Transverse colon (tissue), 3 donors: ENCODE measurements around the gene KCNA1.

ENCODE experiments used
- EP300 ChIP-seq: sonication (generic); formaldehyde crosslinking; IDR thresholded peaks from one replicate; pipeline ENCODE4 v1.6.1; 2017; ENCODE audit warnings: antibody characterized with exemption, low read depth
- POLR2A ChIP-seq: fragments of 450-650 bp; IDR thresholded peaks from one replicate; pipeline ENCODE4 v1.6.1; 2016; ENCODE audit warnings: antibody characterized with exemption, mild to moderate bottlenecking, moderate library complexity
- TF ChIP-seq, protein P1 (sequence below), 5 experiments: fragments of 200-600 bp in 3 of 5; fragments of 450-650 bp in 2 of 5; sonication (generic) in 3 of 5; IDR thresholded peaks; 1 replicate in 2 of 5; 2 replicates in 3 of 5; pipeline ENCODE4 v1.5.1; 2016 to 2017; ENCODE audit warnings: antibody characterized with exemption in 5 of 5, inconsistent platforms in 3 of 5, mild to moderate bottlenecking in 2 of 5, moderate library complexity in 1 of 5

DNA sequence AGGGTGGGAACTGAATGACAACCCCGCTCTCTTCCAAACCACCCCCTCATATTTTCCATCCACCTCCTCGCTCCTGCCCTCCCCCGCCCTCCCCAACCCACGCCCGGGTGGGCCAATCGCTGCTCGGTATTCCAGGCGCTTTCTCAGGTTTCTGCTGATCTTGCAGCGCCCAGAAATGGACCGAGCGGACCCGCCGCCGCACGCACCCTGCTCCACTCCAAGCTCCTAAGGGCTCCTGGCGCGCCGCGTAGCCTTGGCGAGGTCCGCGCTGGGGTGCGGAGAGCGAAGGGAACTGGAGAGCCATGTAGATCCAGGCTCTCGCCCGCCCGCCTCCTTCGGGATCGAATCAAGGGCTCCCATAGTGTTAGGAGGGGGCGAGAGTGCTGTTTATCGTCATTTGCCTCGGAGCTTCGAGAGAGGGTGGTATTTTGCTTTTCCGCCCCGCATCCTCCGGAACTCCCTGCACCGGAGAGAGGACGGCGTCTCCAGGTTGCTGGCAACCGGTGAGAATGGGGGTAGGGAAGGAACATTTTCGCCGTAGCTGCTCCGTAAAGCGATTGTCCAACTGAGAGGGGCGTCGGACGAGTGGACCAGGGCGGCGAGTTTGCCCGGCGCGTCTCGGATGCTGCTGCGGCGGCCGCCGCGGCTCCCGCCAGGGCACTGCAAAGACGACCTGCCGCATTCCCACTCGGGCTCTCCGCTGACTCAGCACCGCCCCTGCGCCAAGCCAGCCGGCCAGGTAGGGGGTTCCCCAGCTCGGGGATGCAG, at the start of gene KCNA1:
- TF ChIP-seq POLR2A (no peak), EP300 (no peak)
- TF ChIP-seq, protein P1, sequence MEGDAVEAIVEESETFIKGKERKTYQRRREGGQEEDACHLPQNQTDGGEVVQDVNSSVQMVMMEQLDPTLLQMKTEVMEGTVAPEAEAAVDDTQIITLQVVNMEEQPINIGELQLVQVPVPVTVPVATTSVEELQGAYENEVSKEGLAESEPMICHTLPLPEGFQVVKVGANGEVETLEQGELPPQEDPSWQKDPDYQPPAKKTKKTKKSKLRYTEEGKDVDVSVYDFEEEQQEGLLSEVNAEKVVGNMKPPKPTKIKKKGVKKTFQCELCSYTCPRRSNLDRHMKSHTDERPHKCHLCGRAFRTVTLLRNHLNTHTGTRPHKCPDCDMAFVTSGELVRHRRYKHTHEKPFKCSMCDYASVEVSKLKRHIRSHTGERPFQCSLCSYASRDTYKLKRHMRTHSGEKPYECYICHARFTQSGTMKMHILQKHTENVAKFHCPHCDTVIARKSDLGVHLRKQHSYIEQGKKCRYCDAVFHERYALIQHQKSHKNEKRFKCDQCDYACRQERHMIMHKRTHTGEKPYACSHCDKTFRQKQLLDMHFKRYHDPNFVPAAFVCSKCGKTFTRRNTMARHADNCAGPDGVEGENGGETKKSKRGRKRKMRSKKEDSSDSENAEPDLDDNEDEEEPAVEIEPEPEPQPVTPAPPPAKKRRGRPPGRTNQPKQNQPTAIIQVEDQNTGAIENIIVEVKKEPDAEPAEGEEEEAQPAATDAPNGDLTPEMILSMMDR (IDR thresholded peaks at IDR 0.05), result no peak
